Right lobe of liver (tissue), 6 donors: Measurements from ENCODE around the gene VSNL1. TPM values are rescaled to one million over a fixed set of nuclear protein-coding genes. Genes with fewer than 3 reads are reported as not detected.

Experiments
- ATAC-seq, 4 donors: fragments of 200-7000 bp; cut with Tn5 transposase; one replicate each; pipeline ENCODE4 v1.9.1; 2020; ENCODE audit warnings: mild to moderate bottlenecking in 4 of 4, moderate library complexity in 4 of 4
- DNase-seq, 3 donors: peaks; one replicate each; pipeline ENCODE4 v3.0.0-alpha.2; 2020
- H3K27ac ChIP-seq, 3 donors: fragments of 200-600 bp; one replicate each; pipeline ENCODE4 v1.8.0; 2022
- H3K27me3 ChIP-seq, 2 donors: fragments of 200-600 bp; one replicate each; pipeline ENCODE4 v1.8.0; 2022
- H3K36me3 ChIP-seq, 4 donors: fragments of 200-600 bp; sonication (generic) in 1 of 4; one replicate each; pipeline versions ENCODE4 v1.5.1 to v1.8.0; 2017 to 2022; ENCODE audit warnings: control low read depth in 1 of 4
- H3K4me1 ChIP-seq, 4 donors: fragments of 200-600 bp; sonication (generic) in 1 of 4; one replicate each; pipeline versions ENCODE4 v1.5.1 to v1.8.0; 2017 to 2022; ENCODE audit warnings: control low read depth in 1 of 4
- H3K4me3 ChIP-seq, 3 donors: fragments of 200-600 bp; one replicate each; pipeline ENCODE4 v1.8.0; 2022
- H3K9me3 ChIP-seq, 4 donors: fragments of 200-600 bp; sonication (generic) in 1 of 4; one replicate each; pipeline versions ENCODE4 v1.5.1 to v1.8.0; 2017 to 2022; ENCODE audit warnings: control low read depth in 1 of 4
- CTCF ChIP-seq, 4 donors: fragments of 200-600 bp in 3 of 4; fragments of 450-650 bp in 1 of 4; IDR thresholded peaks; one replicate each; pipeline versions ENCODE4 v1.5.1 to v1.8.0; 2016 to 2022; ENCODE audit warnings: antibody characterized with exemption in 4 of 4, mild to moderate bottlenecking in 2 of 4
- POLR2A ChIP-seq: fragments of 450-650 bp; IDR thresholded peaks from one replicate; pipeline ENCODE4 v1.6.1; 2017; ENCODE audit warnings: antibody characterized with exemption, mild to moderate bottlenecking
- WGBS: methylation state at CpG from one replicate; pipeline ENCODE4 v1.1.6; 2018; ENCODE audit warnings: low coverage, low lambda C conversion rate; ENCODE audit not compliant: insufficient coverage; ENCODE audit errors: missing lambda C conversion rate; 5-methylcytosine and 5-hydroxymethylcytosine counted together
- intact Hi-C, 2 donors: fragments of 100-400 bp; cut with DNase I; formaldehyde crosslinking; loops; one replicate each; pipeline versions ENCODE4 v1.11.2 to v1.14.1; 2022
- total RNA-seq, 6 experiments: library from RNA; depleted of rRNA in 2 of 6; stranded (reverse); fragments of >200 nt in 2 of 6; fragmentation: NEBNext Ultra II Directional in 3 of 6; extraction: Animal tissue kit (Norgen Biotek cat#: 25700) in 3 of 6; gene quantifications; one replicate each; pipeline versions ENCODE4 v1.1.0 to v1.2.4, GENCODE V29; 2016 to 2023
- donor health status: DM: no; HTN: yes; CAD: no.
- donor health status: DM: no; HTN: no; CAD: no.
- donor health status: DM: no; HTN: no; CAD: no.
- donor health status: DM: no; HTN: yes; CAD: no.
- donor health status: DM: no; HTN: yes; CAD: no.

VSNL1 gene
- total RNA-seq, 6 experiments from 2014 or later = 2.1 to 12.1 (median 4.3) TPM

- no peak for DNase-seq
- intact Hi-C loops = no loop called here
- Histone ChIP-seq H3K27me3 (no peaks in the 10 kb centered on the region), H3K4me3 (no peak overlapping the region), H3K36me3 (no peaks in the 10 kb centered on the region), H3K4me1 (no peaks in the 10 kb centered on the region), H3K9me3 (no peaks in the 10 kb centered on the region), H3K27ac (no peak overlapping the region)
- ATAC-seq = no peak
- WGBS = 100% methylated on average over 1 of the region's 11 CpGs
- TF ChIP-seq CTCF (IDR thresholded peaks at IDR 0.05) (no peak), POLR2A (no peak)
Measured at GRCh38 chr2:17649026-17649425, 108.5 kb downstream of the VSNL1 start.

GRCh38 chr2:17652681-17653394, 112.3 kb downstream of the VSNL1 start:
- H3K4me1 ChIP-seq = no peaks in the 10 kb centered on the region
- DNase-seq (no peak), ATAC-seq (no peak)
- no peaks in the 10 kb centered on the region for H3K27me3 ChIP-seq
- H3K9me3 ChIP-seq = no peaks in the 10 kb centered on the region
- TF ChIP-seq POLR2A (no peak), CTCF (IDR thresholded peaks at IDR 0.05) (no peak)
- intact Hi-C loops = no loop called here
- no peaks in the 10 kb centered on the region for H3K36me3 ChIP-seq
- H3K4me3 ChIP-seq = no peak overlapping the region
- H3K27ac ChIP-seq = no peak overlapping the region
- 87% methylated on average over 9 of the region's 9 CpGs for WGBS

- no peaks in the 10 kb centered on the region for H3K36me3 ChIP-seq
- no peaks in the 10 kb centered on the region for H3K4me1 ChIP-seq
- intact Hi-C loops = no loop called here
- H3K4me3 ChIP-seq = no peak overlapping the region
- DNase-seq (no peak), ATAC-seq (no peak)
- 89% methylated on average over 4 of the region's 4 CpGs for WGBS
- H3K27ac ChIP-seq = no peak overlapping the region
- H3K27me3 ChIP-seq = no peaks in the 10 kb centered on the region
- no peaks in the 10 kb centered on the region for H3K9me3 ChIP-seq
- no peak for TF ChIP-seq CTCF (IDR thresholded peaks at IDR 0.05)
- TF ChIP-seq POLR2A = no peak
Measured at GRCh38 chr2:17657759-17658158, 117.3 kb downstream of the VSNL1 start.

GRCh38 chr2:17658251-17658843, 117.9 kb downstream of the VSNL1 start:
- no peaks in the 10 kb centered on the region for H3K9me3 ChIP-seq
- H3K27ac ChIP-seq = no peak overlapping the region
- intact Hi-C loops = no loop called here
- TF ChIP-seq CTCF (IDR thresholded peaks at IDR 0.05) (no peak), POLR2A (no peak)
- WGBS = 100% methylated on average over 1 of the region's 6 CpGs
- no peak overlapping the region for H3K4me3 ChIP-seq
- no peaks in the 10 kb centered on the region for H3K27me3 ChIP-seq
- DNase-seq (no peak), ATAC-seq (no peak)
- no peaks in the 10 kb centered on the region for H3K4me1 ChIP-seq
- no peaks in the 10 kb centered on the region for H3K36me3 ChIP-seq
